Neural progenitor cell (in vitro differentiated cells): ENCODE data around the gene SFMBT2.

Source experiments
- CTCF ChIP-seq: fragments of 200-600 bp; sonication (generic); IDR thresholded peaks from 2 replicates; pipeline ENCODE4 v1.5.1; 2017; ENCODE audit warnings: antibody characterized with exemption, mild to moderate bottlenecking
- EZH2 ChIP-seq: fragments of 200-600 bp; sonication (generic); IDR thresholded peaks from 2 replicates; pipeline ENCODE4 v1.6.1; 2017; ENCODE audit warnings: antibody characterized with exemption, mild to moderate bottlenecking, moderate library complexity
- EZH2phosphoT487 ChIP-seq: fragments of 200-600 bp; sonication (generic); IDR thresholded peaks from 2 replicates; pipeline ENCODE4 v1.6.1; 2017; ENCODE audit warnings: antibody characterized with exemption

GRCh38 chr10:7274293-7274692, 136.5 kb downstream of the SFMBT2 start:
- TF ChIP-seq CTCF (no peak), EZH2 (no peak), EZH2phosphoT487 (no peak)
